HL-60 (cell line): Measurements from ENCODE around the gene KIZ.

ENCODE experiments used
- GABPA ChIP-seq: IDR thresholded peaks from 2 replicates; pipeline ENCODE4 v1.6.1; 2012; ENCODE audit warnings: low read depth
- POLR2AphosphoS5 ChIP-seq: IDR thresholded peaks from 2 replicates; pipeline ENCODE4 v1.6.1; 2012; ENCODE audit warnings: low read depth
- REST ChIP-seq: IDR thresholded peaks from 2 replicates; pipeline ENCODE4 v1.6.1; 2012; ENCODE audit warnings: low read depth; ENCODE audit not compliant: insufficient replicate concordance
- SPI1 ChIP-seq: IDR thresholded peaks from 2 replicates; pipeline ENCODE4 v1.6.1; 2012; ENCODE audit warnings: low read depth, mild to moderate bottlenecking, borderline replicate concordance
- TF ChIP-seq, protein P1 (sequence below): IDR thresholded peaks from one replicate; pipeline ENCODE4 v1.5.1; 2011; ENCODE audit warnings: low read length, control low read depth, inconsistent platforms; ENCODE audit not compliant: insufficient read depth

DNA sequence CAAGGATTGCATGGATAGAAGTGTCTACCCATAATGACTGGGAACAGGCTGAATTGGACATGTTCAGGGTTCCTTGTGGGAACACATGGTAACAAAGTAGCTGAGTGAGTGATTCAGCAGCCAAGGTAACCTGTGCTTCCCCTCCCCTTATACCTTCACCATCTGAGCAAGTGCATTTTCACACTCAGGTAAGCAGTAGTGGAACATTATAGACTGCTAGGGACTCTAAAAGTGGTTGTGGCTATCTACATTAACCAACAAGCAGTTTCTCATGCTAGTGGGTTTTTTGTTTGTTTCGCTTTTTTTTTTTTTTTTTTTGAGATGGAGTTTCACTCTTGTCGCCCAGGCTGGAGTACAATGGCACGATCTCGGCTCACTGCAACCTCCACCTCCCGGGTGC, 41.4 kb downstream of the KIZ start:
- TF ChIP-seq, protein P1, sequence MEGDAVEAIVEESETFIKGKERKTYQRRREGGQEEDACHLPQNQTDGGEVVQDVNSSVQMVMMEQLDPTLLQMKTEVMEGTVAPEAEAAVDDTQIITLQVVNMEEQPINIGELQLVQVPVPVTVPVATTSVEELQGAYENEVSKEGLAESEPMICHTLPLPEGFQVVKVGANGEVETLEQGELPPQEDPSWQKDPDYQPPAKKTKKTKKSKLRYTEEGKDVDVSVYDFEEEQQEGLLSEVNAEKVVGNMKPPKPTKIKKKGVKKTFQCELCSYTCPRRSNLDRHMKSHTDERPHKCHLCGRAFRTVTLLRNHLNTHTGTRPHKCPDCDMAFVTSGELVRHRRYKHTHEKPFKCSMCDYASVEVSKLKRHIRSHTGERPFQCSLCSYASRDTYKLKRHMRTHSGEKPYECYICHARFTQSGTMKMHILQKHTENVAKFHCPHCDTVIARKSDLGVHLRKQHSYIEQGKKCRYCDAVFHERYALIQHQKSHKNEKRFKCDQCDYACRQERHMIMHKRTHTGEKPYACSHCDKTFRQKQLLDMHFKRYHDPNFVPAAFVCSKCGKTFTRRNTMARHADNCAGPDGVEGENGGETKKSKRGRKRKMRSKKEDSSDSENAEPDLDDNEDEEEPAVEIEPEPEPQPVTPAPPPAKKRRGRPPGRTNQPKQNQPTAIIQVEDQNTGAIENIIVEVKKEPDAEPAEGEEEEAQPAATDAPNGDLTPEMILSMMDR = no peak
- TF ChIP-seq GABPA (no peak), POLR2AphosphoS5 (no peak), REST (no peak), SPI1 (no peak)
